ENCODE results near the gene S100PBP. TPM values are rescaled to one million over a fixed set of nuclear protein-coding genes. Genes with fewer than 3 reads are reported as not detected.

Gene S100PBP
- total and polyA plus RNA-seq, 2 of the 13 experiments (the other 11 are each of a cell fraction or from before 2014, with no cell fraction given): 20.4 to 26.1 TPM

- intact Hi-C loops (cut with micrococcal nuclease; ENCODE audit: unreplicated experiment) (no loop called here), in situ Hi-C loops (cut with HindIII; ENCODE audit: extremely low pct_ligation_motif_present, low pct_unique_long_range_greater_than_20kb) (loop anchor here (10.0 kb wide), 1 partner anchor 50 kb away; the partner anchor contains the start of gene FNDC5)
- no peaks in the 10 kb centered on the region for H3K9me3 ChIP-seq (ENCODE audit: low read length)
- no peak overlapping the region for H2AFZ ChIP-seq (ENCODE audit: low read length)
- H3K9ac ChIP-seq (ENCODE audit: insufficient read depth, low read depth, low read length): no peak overlapping the region
- no peak overlapping the region for H3K27ac ChIP-seq (ENCODE audit: extremely low read length, insufficient read depth, low read length)
- DNase-seq (ENCODE audit: low spot score) (no peak), ATAC-seq (no peak), FAIRE-seq (no peak)
- ChIA-PET POLR2A (no interaction called here), CTCF (ENCODE audit: low intra/inter-chr PET ratio, low total read pairs) (no interaction called here)
- no TSS peak for BruUV-seq (replicated peaks)
- no peaks in the 10 kb centered on the region for H3K27me3 ChIP-seq (ENCODE audit: control insufficient read depth in 1 of 2, insufficient read depth in 2 of 2, low read length in 2 of 2)
- H3K4me3 ChIP-seq (replicated peaks in 1 of 3; ENCODE audit: insufficient read depth in 1 of 3, low read depth in 2 of 3, low read length in 3 of 3): no peak overlapping the region
- peaks cover 8 to 25% of the 10 kb centered on the region in 2 experiments for H3K36me3 ChIP-seq (replicated peaks in 1 of 2; ENCODE audit: control insufficient read depth in 1 of 2, insufficient read depth in 2 of 2, low read length in 2 of 2)
- H4K20me1 ChIP-seq (ENCODE audit: insufficient read depth, low read length): no peaks in the 10 kb centered on the region
- H3K4me2 ChIP-seq (ENCODE audit: low read depth, low read length): no peak overlapping the region
- peaks cover 5% of the 10 kb centered on the region for H3K79me2 ChIP-seq (ENCODE audit: insufficient read depth, low read length)
- 89% methylated on average over 3 of the region's 3 CpGs for WGBS (ENCODE audit: low lambda C conversion rate)
- no peak for TF ChIP-seq STAG1 (CRISPR knock-in tag; IDR thresholded peaks at IDR 0.05)
- TF ChIP-seq NR2F6 (IDR thresholded peaks at IDR 0.05): no peak
- no peak for TF ChIP-seq NR2F6 (CRISPR knock-in tag; IDR thresholded peaks at IDR 0.05)
- TF ChIP-seq ZBTB7A (CRISPR knock-in tag; IDR thresholded peaks at IDR 0.05): no peak
- TF ChIP-seq HINFP (CRISPR knock-in tag; IDR thresholded peaks at IDR 0.05; ENCODE audit: low read depth): no peak
- no peak for TF ChIP-seq PHB2 (IDR thresholded peaks at IDR 0.05; ENCODE audit: partially characterized antibody)
- TF ChIP-seq HDAC1 (CRISPR knock-in tag; IDR thresholded peaks at IDR 0.05): no peak
- no peak for TF ChIP-seq HHEX (CRISPR knock-in tag; IDR thresholded peaks at IDR 0.05)
- no peak for TF ChIP-seq FOXO1 (CRISPR knock-in tag; IDR thresholded peaks at IDR 0.05)
- no peak for TF ChIP-seq PBX2 (CRISPR knock-in tag; IDR thresholded peaks at IDR 0.05)
- TF ChIP-seq SALL1 (CRISPR knock-in tag; IDR thresholded peaks at IDR 0.05): no peak
- TF ChIP-seq ZNF598 (CRISPR knock-in tag; IDR thresholded peaks at IDR 0.05; ENCODE audit: borderline replicate concordance): no peak
- TF ChIP-seq PHF5A (CRISPR knock-in tag; IDR thresholded peaks at IDR 0.05; ENCODE audit: low read depth, unreplicated experiment): no peak
- TF ChIP-seq ESRRA (CRISPR knock-in tag; IDR thresholded peaks at IDR 0.05; ENCODE audit: low read depth): no peak
- TF ChIP-seq ZNF792 (CRISPR knock-in tag; IDR thresholded peaks at IDR 0.05): no peak
- H3K4me1 ChIP-seq (ENCODE audit: insufficient read depth, low read length): no peaks in the 10 kb centered on the region
These were observed 7.7 kb downstream of the S100PBP start for GRCh38 chr1:32825181-32825580.
